EL (cell line): ENCODE measurements around the gene IL1RL1.

ENCODE experiments used
- DNase-seq: peaks from one replicate; pipeline ENCODE4 v3.0.0-alpha.2; 2016

IL1RL1 gene

DNA sequence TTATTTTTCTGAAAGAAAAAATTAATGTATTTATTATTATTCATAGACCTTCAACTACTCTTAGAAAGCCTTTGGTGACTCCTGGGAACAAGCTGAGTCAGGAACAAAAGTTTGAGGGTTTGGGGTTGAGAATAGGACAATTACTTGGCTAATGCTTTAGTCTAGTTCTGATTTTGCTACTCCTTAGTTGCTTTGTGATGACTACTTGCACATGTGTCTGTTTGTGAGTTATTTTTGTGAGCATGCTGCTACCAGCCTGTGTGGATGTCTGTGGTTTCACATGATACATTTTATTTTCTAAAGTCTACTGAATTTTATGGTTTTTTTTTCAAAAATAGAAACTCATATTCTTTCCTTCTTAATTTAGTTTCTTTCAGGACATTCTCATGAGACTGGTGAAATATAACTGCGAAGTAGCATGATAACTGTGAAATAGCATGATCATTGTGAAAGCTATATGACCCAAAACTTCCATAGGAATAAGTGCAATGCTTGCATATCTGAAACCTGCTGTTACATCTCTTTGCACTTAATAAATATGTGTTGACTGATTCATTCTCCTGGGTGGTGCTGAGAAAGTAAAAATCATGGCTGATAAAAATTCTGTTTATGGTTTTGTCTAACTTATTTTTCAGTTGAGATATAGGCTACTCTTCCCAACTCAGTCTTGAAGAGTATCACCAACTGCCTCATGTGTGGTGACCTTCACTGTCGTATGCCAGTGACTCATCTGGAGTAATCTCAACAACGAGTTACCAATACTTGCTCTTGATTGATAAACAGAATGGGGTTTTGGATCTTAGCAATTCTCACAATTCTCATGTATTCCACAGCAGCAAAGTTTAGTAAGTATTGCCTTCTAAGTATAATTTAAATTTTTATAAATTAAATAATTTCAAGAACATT lies 26.4 kb downstream of the IL1RL1 start:
- DNase-seq: no peak

DNA sequence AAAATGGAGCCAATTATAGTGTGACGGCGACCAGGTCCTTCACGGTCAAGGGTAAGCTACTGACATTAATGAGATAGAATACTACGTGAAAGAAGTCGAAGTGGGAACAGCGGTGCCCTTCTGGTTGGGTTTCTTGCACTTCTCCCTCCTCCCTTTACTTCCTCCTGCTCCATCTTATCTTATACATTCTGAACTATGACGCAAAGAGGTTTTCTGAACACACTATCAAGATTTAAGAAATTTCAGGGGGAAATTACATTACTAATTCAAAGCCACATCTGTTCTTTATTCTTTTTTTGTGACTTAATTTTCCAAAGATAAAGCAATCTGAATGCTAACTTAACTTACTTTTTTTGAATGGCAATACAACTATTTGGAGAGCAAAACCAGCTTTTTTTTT lies 29.4 kb downstream of the IL1RL1 start:
- DNase-seq: no peak

DNA sequence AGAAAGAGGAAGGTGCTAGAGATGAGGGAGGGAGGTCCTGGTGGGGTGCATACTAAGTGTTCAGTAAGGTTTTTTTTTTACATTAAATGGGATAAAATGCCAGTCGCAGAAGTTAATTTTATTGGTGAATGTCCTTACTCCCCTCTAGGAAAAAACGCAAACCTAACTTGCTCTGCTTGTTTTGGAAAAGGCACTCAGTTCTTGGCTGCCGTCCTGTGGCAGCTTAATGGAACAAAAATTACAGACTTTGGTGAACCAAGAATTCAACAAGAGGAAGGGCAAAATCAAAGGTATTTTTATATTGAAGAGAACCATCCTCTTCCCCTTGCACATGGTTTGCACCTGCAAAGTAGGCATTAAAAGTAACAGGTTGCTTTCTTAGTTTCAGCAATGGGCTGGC lies 31.5 kb downstream of the IL1RL1 start:
- DNase-seq: no peak

DNA sequence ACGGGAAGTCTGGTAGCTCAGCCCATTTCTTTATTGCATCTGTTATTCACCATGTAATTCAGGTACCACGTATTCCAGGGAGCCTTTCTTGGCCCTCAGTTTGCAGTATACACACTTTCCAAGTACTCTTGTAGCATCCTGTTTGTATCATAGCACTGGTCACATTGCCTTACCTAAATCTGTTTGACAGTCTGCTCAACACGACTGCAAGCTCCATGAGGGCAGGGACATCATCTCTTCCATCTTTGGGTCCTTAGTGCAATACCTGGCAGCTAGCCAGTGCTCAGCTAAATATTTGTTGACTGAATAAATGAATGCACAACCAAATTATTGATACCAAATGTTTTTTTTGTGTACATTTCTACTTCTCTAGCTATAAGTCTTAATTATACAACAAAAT lies 33.0 kb downstream of the IL1RL1 start:
- DNase-seq: no peak

DNA sequence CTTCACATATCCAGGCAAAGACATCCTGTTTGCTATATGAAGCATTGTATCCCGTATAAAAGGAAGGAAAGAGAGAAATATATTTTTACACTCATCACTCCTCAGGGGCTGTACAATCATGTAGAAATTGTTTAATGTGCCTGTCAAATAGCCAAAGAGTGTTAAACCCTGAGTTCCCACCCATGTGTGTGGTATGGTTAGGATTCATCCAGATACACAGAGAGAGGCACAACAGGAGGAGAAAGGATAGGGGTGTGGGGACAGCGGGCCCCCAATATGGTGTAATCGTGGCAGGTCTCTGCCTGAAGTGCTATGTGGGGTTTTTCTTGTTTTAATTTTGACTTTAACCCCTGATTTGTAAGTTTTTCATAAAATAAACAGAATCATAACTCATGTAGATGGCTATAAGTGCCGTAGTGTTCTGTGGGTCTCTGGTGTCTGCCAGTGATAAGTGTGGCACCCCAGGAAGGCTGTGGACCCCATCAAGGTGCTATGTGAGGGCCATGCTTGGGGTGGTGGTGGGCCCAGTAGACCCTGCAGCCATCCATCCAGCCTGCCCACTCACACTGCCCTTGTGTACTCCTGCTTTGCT lies 34.1 kb downstream of the IL1RL1 start:
- DNase-seq: no peak

DNA sequence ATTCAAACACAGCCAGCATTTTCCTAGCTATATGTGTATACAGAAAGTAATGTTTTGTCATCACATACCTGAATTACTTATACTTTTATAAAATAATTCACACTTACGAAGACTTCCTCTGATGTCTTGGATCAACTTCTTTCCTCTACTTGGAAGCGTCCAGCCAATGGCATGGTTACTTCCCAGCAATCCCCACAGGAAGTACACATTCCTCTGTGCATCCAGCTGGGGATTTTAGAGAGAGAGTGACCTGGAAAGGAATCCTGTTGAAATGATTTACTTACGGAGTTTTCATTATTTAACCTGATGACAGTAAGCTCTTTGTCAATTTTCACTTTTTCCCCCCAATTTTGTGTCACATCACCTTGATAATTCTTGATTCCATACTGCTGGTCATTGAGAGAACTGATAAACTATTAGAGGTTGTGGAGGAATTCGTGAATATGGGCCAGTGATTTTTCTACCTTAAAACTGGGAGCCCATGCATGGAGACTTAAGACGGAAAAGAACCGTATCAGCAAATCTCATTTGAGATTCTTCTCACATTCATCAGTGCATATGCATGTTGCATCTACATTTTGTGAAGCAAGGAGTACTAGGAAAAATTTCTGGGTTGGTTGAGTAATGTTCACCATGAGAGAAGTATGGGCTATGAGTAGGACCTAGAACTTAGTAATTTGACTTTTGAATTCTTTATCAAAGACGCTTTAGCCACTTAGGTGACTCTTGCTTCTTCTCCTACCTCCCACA lies 35.2 kb downstream of the IL1RL1 start:
- DNase-seq: no peak

DNA sequence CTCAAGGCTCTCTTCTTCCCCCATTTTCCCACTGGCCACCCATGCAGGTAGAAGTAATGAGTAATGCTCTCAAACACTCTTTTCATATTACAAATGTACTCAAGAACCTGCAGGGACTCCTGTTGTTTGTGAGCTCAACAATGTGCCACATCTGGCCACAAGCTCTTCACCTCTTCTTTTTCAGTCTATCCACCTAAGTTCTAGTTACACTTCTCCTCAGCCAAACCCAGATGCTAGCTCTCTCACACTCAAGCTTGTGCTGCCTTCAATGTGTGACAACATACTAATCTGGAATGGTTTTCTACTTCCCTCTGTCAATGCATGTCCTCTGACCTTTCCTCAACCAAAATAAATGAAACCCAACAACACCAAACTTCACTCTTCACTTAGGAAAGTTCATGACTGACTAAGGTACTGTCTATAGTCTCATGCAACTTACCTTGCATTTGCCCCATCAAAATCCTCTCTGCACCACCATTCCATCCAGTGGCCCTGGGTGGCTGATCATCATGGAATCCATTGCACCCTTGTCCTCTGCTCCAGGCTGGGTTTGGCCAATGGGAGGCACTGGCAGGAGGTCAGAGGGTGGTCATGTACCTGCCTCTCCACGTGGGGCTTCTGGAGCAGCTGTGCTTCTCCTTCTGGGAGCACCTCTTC lies 38.9 kb downstream of the IL1RL1 start:
- DNase-seq: no peak

DNA sequence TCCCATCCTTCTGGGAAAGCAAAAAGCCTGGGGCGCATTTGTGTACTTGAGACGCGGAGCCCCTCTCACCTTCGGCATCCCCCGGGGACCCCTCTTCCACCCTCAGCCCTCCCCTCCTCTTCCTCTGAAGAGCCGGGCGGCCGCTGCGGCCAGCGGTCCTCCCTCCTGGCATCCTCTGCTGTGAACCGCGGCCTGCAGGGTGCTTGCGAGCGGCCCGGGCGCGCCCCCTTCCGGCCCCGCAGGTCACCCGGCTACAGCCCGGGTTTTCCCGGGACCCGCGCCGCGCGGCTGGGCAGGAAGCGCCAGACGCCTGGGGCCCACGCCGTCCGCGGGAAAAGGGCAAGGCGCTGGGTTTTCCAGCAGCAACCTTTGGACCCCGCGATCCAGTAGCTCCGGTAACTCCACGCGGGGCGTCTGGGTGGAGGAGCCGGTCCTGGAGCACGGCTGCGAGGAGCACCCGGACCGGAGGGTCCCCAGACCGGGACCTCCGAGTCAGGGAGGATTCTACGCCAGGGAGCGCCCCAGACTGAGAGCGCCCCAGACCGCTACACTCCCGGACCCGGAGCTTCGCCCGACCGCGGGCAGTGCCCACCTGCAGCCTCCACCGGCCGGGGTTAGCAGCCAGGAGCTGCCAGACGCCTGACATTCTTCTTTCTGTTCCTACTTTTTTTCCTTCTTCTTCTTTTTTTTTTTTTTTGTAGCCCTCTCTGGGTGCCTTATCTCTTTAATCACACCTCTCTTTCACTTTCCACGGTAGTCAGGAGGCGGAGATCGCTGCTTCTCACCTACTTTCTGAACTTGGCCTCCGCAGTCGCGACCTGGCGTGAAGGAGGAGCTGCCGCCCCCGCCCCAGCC lies 44.4 kb downstream of the IL1RL1 start, which contains the start of gene IL18R1:
IL18R1 (plus strand) TSS at position 271 of the 855 bp plus-strand sequence. CDS start 6,865 bp downstream, outside the sequence.
- peak; percentile 74 for DNase-seq

DNA sequence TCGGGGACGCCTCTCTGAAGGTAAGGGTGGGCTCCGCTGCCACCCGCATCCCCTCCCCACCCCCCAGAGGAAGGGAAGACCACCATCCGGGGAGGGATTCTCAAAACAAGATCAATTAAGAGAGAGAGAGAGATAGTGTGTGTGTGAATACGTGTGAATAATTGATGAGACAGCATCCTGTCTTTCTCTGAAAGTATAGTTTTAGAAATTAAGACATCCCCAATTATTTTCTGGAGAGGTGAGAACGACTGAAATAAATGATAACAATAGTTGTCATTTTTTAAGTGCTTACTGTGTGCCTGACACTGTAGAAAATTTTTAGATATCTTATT lies 45.0 kb downstream of the IL1RL1 start:
- DNase-seq: no peak

- no peak for DNase-seq
Observed at GRCh38 chr2:102356741-102357140, 45.4 kb downstream of the IL1RL1 start.

DNA sequence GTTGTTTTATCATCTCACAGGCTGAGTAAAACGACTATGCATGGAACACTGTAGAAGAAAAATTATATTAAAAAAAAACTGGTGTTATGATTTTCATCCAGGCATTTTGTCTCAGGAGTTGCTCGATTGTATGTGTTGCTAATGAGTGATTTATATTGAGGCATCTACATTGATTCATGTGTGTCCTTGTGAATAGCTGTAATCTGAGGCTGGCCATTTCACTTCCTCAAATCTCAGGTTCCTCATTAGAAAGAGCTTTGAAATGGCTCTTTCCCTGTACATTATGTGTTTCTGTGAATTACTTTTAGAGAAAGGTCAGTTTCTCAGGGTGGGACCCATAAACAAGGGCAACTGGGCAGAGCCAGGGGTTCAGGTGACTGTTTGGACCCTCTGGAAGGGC lies 46.6 kb downstream of the IL1RL1 start:
- no peak for DNase-seq

- DNase-seq: no peak
Observed at GRCh38 chr2:102358496-102358895, 47.1 kb downstream of the IL1RL1 start.

GRCh38 chr2:102359527-102359926 lies 48.2 kb downstream of the IL1RL1 start:
- DNase-seq: no peak

DNA sequence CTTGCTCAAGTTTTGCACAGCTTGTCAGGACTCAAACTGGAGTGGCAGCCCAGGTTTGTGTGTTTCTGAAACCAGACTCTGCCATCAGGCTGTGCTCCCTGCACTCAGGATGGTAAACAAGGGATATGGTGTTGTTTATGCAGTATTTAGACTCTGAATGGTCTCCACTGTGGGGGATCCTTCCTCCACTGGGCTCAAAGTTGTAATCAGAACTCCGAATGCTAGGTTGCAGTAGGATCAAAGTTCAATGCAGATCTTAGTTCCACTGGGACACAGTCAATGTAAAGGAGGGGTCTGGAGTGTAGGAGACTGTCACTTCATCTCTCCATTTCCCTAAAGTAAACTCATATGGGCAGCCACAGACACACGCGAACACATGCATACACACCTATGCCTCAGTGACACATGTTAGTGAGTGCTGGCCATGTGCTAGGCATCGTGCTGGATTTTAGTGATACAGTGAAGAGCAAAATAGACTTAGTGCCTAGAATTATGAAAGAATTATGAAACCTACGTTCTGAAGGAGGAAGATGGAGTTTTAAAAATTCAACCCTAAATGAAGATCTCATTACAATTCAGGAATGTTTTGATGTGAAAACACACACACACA lies 50.4 kb downstream of the IL1RL1 start:
- DNase-seq: no peak

GRCh38 chr2:102365763-102366162 lies 54.4 kb downstream of the IL1RL1 start:
- no peak for DNase-seq

DNA sequence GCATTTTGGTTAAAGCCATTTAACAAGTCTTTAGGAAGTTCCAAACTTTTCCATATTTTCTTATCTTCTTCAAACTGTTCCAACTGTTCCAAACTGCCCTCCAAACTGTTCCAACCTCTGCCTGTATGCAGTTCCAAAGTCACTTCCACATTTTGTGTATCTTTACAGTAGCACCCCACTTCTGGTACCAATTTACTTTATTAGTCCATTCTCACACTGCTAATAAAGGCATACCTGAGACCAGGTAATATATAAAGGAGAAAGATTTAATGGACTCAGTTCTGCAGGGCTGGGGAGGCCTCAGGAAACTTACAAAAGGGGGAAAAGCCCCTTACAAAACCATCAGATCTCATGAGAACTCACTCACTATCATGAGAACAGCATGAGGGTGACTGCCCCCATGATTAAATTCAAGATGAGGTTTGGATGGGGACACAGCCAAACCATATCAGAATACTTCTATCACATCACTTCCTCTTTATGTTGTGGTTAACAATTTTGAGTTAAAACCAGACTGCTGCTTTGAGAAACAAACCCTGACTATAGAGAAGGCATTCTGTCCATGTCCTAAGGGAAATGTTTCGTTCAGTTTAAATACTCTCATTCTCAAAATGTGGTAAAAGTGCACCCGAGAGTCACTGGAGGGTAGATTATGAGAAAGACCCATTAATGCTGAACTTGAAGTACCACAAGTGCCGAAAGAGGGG lies 55.2 kb downstream of the IL1RL1 start:
- DNase-seq: no peak

DNA sequence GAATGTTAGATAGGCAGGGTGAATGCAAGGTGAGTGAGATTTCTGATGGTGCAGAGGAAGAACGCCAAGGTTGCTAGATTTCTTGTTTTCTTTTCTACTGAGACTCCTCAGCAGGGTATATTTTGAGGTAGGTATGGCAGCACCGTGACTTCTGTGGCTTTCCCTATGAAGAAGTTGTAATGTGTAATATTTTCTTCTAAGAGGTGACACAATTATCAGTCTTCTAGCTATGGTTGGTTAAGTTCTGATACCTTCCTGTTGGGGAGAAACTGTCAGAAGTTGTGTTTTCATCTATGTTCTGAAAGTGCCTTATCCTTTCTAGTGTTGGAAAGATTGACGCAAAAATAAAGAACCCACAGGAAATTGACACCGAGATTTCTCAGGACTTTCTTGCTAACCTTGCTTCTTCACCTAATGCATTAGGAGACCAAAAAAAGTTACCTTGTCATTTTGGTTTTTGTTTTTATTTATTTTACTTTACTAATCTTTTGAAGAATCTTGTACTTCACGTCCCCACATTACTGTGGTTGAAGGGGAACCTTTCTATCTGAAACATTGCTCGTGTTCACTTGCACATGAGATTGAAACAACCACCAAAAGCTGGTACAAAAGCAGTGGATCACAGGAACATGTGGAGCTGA lies 56.1 kb downstream of the IL1RL1 start:
- DNase-seq: no peak

DNA sequence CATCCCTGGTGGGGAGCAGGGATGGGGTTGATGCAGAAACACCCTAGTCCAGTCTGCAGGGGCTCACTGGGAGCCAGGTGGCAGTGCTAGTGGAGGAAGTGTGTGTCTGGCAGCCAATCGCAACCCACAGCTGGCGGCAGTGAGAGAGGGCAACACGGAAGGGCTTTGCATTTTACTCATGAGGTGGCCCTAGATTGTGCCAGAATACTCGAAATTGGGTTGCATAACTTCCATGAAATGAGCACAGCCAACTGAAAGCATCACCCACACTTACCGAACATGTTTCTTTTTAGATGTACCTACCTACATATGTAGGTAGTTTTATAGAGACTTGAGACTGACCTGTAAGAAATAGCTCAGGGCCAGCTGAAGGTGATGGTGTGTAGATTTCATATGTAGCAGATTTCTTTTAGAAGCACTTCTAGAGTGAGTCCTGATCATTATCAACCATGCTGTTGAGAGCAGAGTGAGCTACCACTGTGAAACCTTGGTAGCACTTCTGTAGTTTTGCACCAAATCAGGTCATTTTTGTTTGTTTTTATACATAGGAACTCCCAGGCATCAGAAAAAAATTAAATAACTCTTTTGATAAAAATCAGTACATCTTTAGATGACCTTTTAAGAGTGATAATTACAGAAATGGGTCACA lies 57.2 kb downstream of the IL1RL1 start:
- no peak for DNase-seq

GRCh38 chr2:102369866-102370265 lies 58.5 kb downstream of the IL1RL1 start:
- DNase-seq: no peak

DNA sequence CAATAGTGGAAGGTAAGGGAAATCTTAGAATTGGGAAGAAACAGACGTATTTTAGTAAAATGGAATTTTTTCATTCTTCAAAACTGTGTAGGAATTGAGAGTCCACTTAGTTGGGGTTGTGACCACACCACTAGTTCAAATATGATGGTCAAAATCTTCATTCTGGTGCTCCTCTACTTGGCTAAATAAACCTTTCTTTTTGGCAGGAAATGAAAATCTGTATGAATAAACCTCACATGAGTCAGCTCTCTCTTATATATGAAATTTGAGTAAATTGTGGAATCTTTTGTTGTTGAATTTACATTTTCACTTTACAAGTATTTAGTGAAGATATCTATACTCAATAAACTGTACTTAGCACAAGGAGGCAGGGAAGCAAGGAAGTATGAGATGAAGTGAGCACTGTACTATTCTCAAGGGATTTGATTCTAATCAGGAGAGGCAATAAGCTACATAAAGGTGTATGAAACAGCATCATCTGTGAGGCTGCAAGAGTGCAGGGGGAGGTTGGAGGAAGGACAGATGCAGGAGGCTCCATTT lies 64.8 kb downstream of the IL1RL1 start:
- DNase-seq: no peak
